Measurements from ENCODE around the gene SGK1.
"Not testable (repeated sequence)": the region's sequence is repeated elsewhere in the genome, so short reads cannot be mapped to it uniquely, and the experiment has no call there.

SGK1 gene

DNA sequence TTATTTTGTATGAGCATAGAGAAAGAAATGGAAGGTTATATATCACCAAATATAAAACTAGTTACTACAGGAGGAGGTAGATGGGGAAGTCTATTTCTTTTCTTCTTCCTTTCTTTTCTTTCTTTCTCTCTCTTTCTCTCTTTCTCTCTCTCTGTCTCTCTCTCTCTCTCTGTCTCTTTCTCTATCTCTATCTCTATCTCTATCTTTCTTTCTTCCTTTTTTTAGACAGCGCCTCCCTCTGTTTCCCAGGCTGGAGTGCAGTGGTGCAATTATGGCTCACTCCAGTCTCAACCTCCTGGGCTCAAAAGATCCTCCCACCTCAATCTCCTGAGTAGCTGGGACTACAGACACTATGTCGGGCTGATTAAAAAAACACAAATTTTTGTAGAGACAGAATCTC lies 10.2 kb upstream of the SGK1 start:
- no peak for DNase-seq (ENCODE audit: low spot score)

DNA sequence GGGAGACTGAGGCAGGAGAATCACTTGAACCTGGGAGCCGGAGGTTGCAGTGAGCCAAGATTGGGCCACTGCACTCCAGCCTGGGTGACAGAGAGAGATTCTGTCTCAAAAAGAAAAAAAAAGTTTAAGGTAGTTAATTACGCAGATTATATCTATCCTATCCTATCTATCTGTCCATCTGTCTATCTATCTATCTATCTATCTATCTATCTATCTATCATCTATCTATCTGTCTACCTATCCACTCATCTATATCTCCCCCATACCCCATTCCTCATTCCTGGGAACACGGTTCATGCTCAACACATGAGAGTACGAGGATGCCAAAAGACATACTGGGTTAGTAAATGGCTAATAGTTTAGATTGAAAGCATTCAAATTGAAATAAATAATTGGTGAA lies 8.3 kb upstream of the SGK1 start:
- DNase-seq (ENCODE audit: low spot score): not testable (repeated sequence)

- no peak for DNase-seq (ENCODE audit: low spot score)
Observed at GRCh38 chr6:134324766-134325165, 6.9 kb upstream of the SGK1 start.

- no peak for DNase-seq (ENCODE audit: low spot score)
Observed at GRCh38 chr6:134324141-134324540, 6.2 kb upstream of the SGK1 start.

DNA sequence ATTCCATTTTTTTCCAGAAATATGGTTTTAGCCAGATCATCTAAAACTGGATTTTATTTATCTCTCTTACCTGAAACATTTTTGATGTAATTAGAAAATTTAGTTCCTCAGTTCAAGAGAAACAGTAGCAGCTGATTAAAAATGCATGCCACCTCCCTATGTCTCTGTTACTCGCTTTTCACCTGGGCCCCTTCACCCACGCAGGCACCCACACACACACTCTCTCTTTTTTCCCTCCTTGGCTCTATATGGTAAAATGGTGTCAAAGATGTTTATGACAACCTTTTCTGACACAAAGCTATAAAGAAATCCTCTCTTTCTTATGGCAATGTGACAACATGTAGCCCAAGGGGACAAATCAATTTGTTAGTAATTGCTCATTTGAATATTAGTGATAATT lies 5.8 kb upstream of the SGK1 start:
- no peak for DNase-seq (ENCODE audit: low spot score)

GRCh38 chr6:134323294-134323693 lies 5.4 kb upstream of the SGK1 start:
- no peak for DNase-seq (ENCODE audit: low spot score)

DNA sequence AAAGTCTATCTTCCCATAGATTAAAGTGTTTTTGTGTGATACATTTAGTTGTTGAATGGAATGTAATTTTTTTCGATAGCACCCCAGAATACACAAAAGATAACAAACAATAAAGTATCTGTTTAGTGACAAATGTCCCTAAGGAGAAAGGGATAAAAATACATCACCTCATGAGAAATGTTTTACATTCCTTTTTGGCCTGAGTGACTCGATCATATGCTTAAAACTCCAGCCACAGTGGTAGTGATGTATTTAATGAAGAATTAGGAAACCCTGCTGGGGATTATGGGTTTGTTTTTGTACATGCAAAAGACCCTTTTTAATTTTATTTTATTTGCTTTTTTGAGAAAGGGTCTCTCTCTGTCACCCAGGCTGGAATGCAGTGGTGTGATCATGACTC lies 4.3 kb upstream of the SGK1 start:
- DNase-seq (ENCODE audit: low spot score): no peak

GRCh38 chr6:134321246-134321645 lies 3.3 kb upstream of the SGK1 start:
- DNase-seq (ENCODE audit: low spot score): no peak

- DNase-seq (ENCODE audit: low spot score): not testable (repeated sequence)
Observed at GRCh38 chr6:134319686-134320085, 1.8 kb upstream of the SGK1 start.

GRCh38 chr6:134318974-134319281 lies 1.0 kb upstream of the SGK1 start:
- no peak for DNase-seq (ENCODE audit: low spot score)

DNA sequence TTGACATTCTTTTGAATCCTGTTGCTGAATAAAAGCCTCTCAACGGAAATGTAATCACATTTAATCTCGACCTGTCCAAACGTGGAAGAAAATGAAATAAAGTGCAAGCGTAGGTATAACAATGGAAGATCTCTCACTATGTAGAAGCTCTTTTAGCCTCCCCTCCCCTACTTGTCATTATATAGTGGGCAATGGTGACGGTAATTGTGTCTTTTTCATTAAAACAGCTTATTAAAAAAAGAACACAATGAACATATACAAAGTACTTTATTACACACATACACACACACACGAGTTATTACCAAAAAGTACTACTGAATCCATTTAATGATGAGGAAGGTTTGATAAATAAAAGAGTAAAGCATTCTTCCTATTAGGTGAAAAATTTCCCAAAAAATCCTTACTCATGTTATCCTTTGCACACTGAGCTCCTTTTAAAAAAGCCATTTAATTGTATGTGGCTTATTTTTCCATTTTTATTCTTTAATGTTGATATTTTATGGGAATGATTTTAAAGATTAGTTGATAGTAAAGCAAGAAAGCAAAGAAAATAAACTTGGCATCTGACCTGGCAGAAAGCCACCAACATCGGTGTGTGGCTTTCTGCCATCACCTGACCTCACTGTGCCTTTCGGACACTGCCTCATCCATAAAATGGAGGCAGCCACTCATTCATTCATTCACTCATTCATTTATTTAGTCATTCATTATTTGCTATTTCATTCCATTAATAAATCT lies 493 bp upstream of the SGK1 start:
- DNase-seq (ENCODE audit: low spot score): no peak

- peak; percentile 34 for DNase-seq (ENCODE audit: low spot score)
Observed at GRCh38 chr6:134316733-134317431, 1.0 kb downstream of the SGK1 start.

DNA sequence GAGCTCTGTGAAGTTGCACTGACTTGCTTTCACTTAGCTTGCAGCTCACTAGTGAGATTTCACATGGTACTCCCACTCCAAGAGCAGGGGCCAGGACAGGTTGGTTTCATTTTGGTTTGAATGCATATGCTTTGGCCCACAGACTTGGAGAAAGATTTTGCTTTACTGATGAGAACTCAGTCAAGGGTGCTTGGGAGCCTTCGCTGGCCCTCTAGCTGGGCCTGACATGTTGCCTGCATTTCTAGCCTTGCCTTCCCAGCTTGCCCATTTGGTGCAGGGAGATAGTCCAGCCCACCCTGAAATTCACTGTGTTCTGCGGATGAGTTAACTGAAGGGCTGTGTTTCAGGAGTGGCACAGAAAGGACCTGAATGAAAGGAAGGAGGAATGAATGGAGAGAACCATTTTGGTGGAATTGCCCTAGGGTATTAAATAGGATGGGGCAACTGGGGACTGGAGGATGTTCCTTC lies 1.9 kb downstream of the SGK1 start:
- peak; percentile 49 for DNase-seq (ENCODE audit: low spot score)

GRCh38 chr6:134315189-134315588 lies 2.7 kb downstream of the SGK1 start:
- peak; percentile 65 for DNase-seq (ENCODE audit: low spot score)

- DNase-seq (ENCODE audit: low spot score): no peak
Observed at GRCh38 chr6:134314006-134314821, 3.7 kb downstream of the SGK1 start.

DNA sequence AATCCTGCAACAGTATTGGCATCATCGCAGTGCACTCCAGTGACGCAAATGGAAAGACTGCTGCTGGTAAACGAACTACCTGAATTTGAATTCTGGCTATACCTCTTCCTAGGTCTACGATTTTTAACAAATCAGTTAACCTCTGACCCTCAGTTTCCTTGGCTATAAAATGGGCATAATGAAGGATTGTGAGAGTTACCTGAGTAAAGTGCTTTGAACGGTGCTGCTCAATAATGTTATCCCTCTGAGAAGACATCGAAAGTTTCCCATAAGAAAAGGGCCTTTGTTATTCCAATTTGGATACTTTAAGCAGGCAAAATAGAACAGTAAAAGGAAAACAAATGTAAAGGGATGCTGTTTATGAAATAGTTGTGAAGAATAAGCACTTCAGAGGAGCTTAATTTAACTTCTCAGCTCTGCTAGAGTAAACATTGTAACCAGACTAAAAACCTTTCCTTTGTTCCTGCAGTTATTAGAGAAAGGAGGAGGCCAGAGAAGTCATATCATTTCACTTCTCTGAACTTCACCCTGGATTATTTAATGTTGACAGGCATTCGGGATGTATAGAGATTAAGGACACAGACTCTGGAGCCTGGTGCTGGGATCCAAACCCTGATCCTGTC lies 5.8 kb downstream of the SGK1 start:
- DNase-seq (ENCODE audit: low spot score): no peak

DNA sequence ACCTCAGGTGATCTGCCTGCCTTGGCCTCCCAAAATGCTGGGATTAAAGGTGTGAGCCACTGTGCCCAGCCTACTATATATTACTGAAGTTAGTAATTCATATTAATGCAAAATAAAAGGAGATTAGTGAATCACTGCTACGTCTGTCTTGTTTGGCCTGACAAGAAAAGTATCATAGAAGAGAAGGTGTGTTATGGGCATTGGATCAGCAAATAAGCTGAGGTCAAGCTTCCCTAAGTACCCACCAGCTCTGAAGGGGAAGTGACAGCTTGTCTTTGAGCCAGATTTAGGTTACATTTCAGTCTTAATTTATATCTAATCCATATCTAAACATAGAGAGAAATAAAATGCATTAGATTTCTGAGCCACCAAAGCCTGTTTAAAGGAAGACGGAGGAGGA lies 7.1 kb downstream of the SGK1 start:
- no peak for DNase-seq (ENCODE audit: low spot score)

- DNase-seq (ENCODE audit: low spot score): no peak
Observed at GRCh38 chr6:134309983-134310605, 7.8 kb downstream of the SGK1 start.

DNA sequence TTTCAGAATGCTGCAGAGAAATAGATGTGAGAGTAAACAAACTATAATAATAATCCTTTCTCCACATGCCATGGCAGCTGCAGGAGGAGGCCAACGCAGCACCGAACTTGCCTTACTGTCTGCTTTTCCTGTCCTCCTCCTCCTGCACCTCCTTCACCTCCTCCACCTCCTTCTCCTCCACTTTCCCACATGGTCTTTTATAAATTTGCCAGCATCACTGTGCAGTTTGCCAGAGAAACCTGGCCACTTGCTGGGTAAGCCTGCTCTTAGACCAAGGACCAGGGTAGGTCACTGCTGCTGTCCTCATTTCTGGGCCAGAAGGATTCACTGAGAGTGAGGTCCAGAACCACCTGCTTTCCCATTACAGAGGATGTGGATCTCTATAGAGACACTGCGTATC lies 8.7 kb downstream of the SGK1 start:
- DNase-seq (ENCODE audit: low spot score): no peak

DNA sequence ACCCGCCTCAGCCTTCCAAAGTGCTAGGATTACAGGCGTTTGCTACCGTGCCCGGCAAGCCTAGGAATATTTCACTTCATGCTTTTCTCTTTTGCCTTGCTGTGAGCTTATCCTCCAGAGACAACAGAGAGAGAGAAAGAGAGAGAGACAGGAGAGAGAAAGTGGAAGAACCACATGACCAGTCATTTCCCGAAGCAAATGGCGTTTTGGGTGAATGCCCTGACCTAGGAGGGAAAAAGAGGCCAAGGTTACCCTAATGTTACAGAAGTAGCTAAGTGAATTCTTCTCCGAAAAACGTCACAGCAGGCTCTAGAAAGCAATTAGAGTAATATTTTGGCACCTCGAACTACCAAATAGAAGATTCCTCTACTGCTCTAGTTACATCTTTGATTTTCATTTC lies 9.1 kb downstream of the SGK1 start:
- DNase-seq (ENCODE audit: low spot score): no peak

- no peak for DNase-seq (ENCODE audit: low spot score)
Observed at GRCh38 chr6:134307870-134308269, 10.0 kb downstream of the SGK1 start.

DNA sequence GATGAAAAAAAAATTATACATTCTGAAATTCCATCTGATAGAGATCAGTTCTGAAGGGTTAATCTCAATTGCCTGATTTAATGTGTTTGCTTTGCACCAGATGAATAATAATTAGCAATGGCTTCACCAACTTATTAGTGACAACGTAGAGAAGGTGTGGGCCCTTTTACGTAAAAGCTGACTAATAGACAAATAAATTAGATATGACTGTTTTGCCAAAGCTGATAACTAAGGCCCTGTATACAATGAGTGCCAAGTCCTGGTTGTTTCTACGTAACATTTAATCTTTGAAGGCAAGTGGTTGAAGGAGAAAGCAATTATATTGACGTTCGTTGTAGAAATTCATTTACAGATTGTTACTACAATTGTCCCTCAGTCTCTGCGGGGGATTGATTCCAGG lies 10.8 kb downstream of the SGK1 start:
- no peak for DNase-seq (ENCODE audit: low spot score)

Data from hematopoietic multipotent progenitor cell treated with erythropoietin and hydrocortisone succinate and interleukin-3 and kit ligand, for 15 days (in vitro differentiated cells).